ENCODE results near the gene ZNF683. TPM values are rescaled to one million over a fixed set of nuclear protein-coding genes. Genes with fewer than 3 reads are reported as not detected.

Gene ZNF683
- total and polyA plus RNA-seq, 10 of the 15 experiments (the other 5 are each of a cell fraction or from before 2014, with no cell fraction given) = not detected

DNA sequence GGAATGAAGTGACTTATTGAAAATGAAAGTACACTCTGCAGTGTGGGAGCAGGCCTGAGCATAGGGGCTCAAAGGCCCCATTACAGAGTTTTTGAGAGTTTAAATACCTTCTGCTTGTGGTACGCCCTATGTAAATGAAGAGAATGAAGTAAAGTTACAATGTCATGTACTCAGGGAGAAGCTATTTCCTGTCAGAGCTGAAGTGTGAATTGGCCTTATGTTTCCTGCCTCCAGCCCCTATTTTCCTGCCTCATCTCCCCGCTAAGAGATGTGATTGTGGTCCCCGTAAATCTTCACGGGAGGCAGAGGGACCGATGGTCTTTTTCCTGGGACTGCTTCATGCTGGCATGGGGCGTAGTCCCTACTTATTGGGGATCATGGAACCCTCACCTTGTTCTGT is 2.5 kb upstream of the ZNF683 start:
- H3K4me3 ChIP-seq = no peak overlapping the region
- ATAC-seq = no peak
- no peaks in the 10 kb centered on the region; the same call in 2 of the 3 replicates for H3K9me3 ChIP-seq (replicated peaks; ENCODE audit: control insufficient read depth, insufficient read depth, low read length)
- H3K27me3 ChIP-seq (replicated peaks in 1 of 2; ENCODE audit: control insufficient read depth in 2 of 2, insufficient read depth in 2 of 2, low read length in 1 of 2) = no peaks in the 10 kb centered on the region
- 10% methylated on average over 6 of the region's 6 CpGs for WGBS (ENCODE audit: insufficient coverage, insufficient replicate concordance, low lambda C conversion rate, missing lambda C conversion rate)
- H3K4me2 ChIP-seq (ENCODE audit: control insufficient read depth, insufficient read depth) = no peak overlapping the region
- H3K36me3 ChIP-seq (ENCODE audit: control insufficient read depth in 2 of 2, insufficient read depth in 2 of 2, low read length in 1 of 2) = no peaks in the 10 kb centered on the region
- no peak overlapping the region for H3K27ac ChIP-seq (ENCODE audit: control insufficient read depth, insufficient read depth)
- in situ Hi-C loops (cut with MboI) (no loop called here), intact Hi-C loops (cut with micrococcal nuclease; ENCODE audit: unreplicated experiment) (no loop called here)
- peaks cover 22% of the 10 kb centered on the region for H3K4me1 ChIP-seq (ENCODE audit: control insufficient read depth, insufficient read depth, low read length)
- H3K79me2 ChIP-seq (ENCODE audit: control insufficient read depth, insufficient read depth, low read length) = no peaks in the 10 kb centered on the region
- H4K20me1 ChIP-seq (ENCODE audit: control insufficient read depth, insufficient read depth) = no peaks in the 10 kb centered on the region
- DNase-seq (ENCODE audit: low read depth, low spot score) = no peak
- POLR2A ChIA-PET = interaction anchor here (1.2 kb wide), 1 partner anchor 11 kb away, joined by 3 read pairs; no protein-coding TSS in a partner anchor
- SMC1A ChIA-PET (ENCODE audit: uncharacterized antibody, unreplicated experiment) = interaction anchor here (1.4 to 2.4 kb wide), 3 partner anchors 11 to 54 kb away, joined by 3 to 10 read pairs (median 9); no protein-coding TSS in a partner anchor
- RAD21 ChIA-PET (ENCODE audit: unreplicated experiment) = interaction anchor here (1.0 kb wide), 1 partner anchor 42 kb away, joined by 6 read pairs; no protein-coding TSS in a partner anchor
- FAIRE-seq = no peak
- H3K9ac ChIP-seq (ENCODE audit: control insufficient read depth, insufficient read depth, low read length) = no peak overlapping the region
- TF ChIP-seq CEBPB (IDR thresholded peaks at IDR 0.05; ENCODE audit: borderline replicate concordance in 1 of 2, low read depth in 2 of 2, low read length in 2 of 2) = no peak
- TF ChIP-seq NR2C2 (IDR thresholded peaks at IDR 0.05; ENCODE audit: borderline replicate concordance, control insufficient read depth, insufficient read length, low read depth) = no peak
- no peak for TF ChIP-seq CBX3 (IDR thresholded peaks at IDR 0.05; ENCODE audit: borderline replicate concordance, low read depth)
- TF ChIP-seq ASH2L (IDR thresholded peaks at IDR 0.05; ENCODE audit: borderline replicate concordance, low read depth) = no peak
- TF ChIP-seq, protein P1, sequence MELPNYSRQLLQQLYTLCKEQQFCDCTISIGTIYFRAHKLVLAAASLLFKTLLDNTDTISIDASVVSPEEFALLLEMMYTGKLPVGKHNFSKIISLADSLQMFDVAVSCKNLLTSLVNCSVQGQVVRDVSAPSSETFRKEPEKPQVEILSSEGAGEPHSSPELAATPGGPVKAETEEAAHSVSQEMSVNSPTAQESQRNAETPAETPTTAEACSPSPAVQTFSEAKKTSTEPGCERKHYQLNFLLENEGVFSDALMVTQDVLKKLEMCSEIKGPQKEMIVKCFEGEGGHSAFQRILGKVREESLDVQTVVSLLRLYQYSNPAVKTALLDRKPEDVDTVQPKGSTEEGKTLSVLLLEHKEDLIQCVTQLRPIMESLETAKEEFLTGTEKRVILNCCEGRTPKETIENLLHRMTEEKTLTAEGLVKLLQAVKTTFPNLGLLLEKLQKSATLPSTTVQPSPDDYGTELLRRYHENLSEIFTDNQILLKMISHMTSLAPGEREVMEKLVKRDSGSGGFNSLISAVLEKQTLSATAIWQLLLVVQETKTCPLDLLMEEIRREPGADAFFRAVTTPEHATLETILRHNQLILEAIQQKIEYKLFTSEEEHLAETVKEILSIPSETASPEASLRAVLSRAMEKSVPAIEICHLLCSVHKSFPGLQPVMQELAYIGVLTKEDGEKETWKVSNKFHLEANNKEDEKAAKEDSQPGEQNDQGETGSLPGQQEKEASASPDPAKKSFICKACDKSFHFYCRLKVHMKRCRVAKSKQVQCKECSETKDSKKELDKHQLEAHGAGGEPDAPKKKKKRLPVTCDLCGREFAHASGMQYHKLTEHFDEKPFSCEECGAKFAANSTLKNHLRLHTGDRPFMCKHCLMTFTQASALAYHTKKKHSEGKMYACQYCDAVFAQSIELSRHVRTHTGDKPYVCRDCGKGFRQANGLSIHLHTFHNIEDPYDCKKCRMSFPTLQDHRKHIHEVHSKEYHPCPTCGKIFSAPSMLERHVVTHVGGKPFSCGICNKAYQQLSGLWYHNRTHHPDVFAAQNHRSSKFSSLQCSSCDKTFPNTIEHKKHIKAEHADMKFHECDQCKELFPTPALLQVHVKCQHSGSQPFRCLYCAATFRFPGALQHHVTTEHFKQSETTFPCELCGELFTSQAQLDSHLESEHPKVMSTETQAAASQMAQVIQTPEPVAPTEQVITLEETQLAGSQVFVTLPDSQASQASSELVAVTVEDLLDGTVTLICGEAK (IDR thresholded peaks at IDR 0.05; ENCODE audit: borderline replicate concordance) = no peak
- TF ChIP-seq CREB1 (IDR thresholded peaks at IDR 0.05; ENCODE audit: low read depth) = no peak
- no peak for TF ChIP-seq RUNX3 (IDR thresholded peaks at IDR 0.05; ENCODE audit: low read length)
- no peak for TF ChIP-seq ZNF622 (IDR thresholded peaks at IDR 0.05)
- TF ChIP-seq HDAC2 (IDR thresholded peaks at IDR 0.05) = no peak
- no TSS peak for BruUV-seq (replicated peaks)
- no peak overlapping the region for H2AFZ ChIP-seq (ENCODE audit: control insufficient read depth, low read depth, low read length)
- CTCF ChIA-PET = interaction anchor here (0.6 to 5.4 kb wide), 6 partner anchors 12 to 100 kb away, joined by 4 to 40 read pairs (median 10); no protein-coding TSS in a partner anchor
